Keratinocyte (primary cell): ENCODE results near the gene SLAIN1.

Experiments
- CTCF ChIP-seq, 3 experiments: IDR thresholded peaks in 1 of 3; conservative IDR thresholded peaks in 1 of 3; optimal IDR thresholded peaks in 1 of 3; 2 replicates in 2 of 3; 3 replicates in 1 of 3; pipeline versions ENCODE3 to v1.5.1; 2011; ENCODE audit warnings: low read length in 3 of 3, mild to moderate bottlenecking in 3 of 3, moderate library complexity in 2 of 3, control low read depth in 1 of 3, inconsistent platforms in 1 of 3; ENCODE audit not compliant: insufficient read depth in 2 of 3; ENCODE audit errors: extremely low read depth in 1 of 3
- EZH2 ChIP-seq: IDR thresholded peaks from one replicate; pipeline ENCODE4 v1.6.1; 2012; ENCODE audit warnings: inconsistent platforms, mild to moderate bottlenecking, low read length, moderate library complexity

DNA sequence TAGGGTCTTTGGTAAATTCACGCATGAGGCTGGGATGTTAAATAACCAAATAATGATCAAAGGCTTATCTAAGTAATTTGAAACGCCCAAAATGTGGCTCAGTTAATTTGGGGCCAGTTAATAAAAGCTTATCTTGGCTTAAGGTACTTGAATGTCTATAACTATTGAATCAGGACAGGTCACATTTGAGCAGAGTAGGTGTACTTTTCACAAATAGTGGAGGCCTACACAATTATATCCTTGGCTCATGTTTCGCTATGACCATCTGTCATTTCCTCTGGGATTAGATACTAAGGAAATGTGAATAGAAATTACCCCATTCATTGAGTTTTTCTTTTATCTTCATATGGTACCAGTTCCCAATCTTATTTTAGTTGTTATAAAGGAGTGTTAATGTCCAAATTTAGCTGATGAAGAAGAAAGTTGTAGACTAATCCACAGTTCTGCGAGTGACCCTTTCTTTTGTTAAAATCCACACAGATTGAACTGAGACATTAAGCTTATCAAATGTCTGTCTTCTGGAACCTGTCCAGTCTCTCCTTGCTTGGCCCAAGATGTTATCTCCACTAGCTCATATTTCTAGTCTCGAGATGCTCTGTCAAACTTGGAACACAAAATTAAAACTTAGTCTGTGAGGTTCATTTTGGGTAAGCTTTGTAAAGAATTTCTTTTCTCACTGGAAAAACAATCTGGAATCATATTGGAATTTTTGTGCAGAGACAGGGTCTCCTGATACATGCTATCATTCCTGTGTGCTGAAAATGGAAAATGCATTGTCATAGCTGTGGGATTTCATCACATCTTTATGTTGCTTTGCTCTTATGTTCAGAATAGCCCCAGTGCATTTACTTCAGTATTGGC, 31.0 kb downstream of the SLAIN1 start:
- TF ChIP-seq CTCF (optimal IDR thresholded peaks at IDR 0.05 in 1 of 3, IDR thresholded peaks at IDR 0.05 in 1 of 3, conservative IDR thresholded peaks at IDR 0.05 in 1 of 3; ENCODE audit: extremely low read depth in 1 of 3, insufficient read depth in 2 of 3, low read length in 3 of 3) (no peak), EZH2 (no peak)
